Measurements from ENCODE around the gene MUC5B. TPM values are rescaled to one million over a fixed set of nuclear protein-coding genes. Genes with fewer than 3 reads are reported as not detected.

MUC5B gene
- total RNA-seq, 1 experiment from 2014 or later: 3.4 TPM

GRCh38 chr11:1251236-1251770 lies 28.4 kb downstream of the MUC5B start:
- H3K36me3 Mint-ChIP-seq (ENCODE audit: insufficient read depth, unreplicated experiment): peaks cover 19% of the 10 kb centered on the region
- no peak overlapping the region for H3K27ac Mint-ChIP-seq (ENCODE audit: unreplicated experiment)
- CTCF ChIA-PET: no interaction called here
- no peaks in the 10 kb centered on the region for H3K27me3 Mint-ChIP-seq (ENCODE audit: unreplicated experiment)
- BruUV-seq (replicated peaks): no TSS peak
- TF ChIP-seq, protein P1, sequence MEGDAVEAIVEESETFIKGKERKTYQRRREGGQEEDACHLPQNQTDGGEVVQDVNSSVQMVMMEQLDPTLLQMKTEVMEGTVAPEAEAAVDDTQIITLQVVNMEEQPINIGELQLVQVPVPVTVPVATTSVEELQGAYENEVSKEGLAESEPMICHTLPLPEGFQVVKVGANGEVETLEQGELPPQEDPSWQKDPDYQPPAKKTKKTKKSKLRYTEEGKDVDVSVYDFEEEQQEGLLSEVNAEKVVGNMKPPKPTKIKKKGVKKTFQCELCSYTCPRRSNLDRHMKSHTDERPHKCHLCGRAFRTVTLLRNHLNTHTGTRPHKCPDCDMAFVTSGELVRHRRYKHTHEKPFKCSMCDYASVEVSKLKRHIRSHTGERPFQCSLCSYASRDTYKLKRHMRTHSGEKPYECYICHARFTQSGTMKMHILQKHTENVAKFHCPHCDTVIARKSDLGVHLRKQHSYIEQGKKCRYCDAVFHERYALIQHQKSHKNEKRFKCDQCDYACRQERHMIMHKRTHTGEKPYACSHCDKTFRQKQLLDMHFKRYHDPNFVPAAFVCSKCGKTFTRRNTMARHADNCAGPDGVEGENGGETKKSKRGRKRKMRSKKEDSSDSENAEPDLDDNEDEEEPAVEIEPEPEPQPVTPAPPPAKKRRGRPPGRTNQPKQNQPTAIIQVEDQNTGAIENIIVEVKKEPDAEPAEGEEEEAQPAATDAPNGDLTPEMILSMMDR (IDR thresholded peaks at IDR 0.05; ENCODE audit: unreplicated experiment): no peak
- H3K4me3 Mint-ChIP-seq (ENCODE audit: low read depth, unreplicated experiment): no peak overlapping the region
- intact Hi-C loops (cut with micrococcal nuclease; ENCODE audit: unreplicated experiment): no loop called here
- peaks cover 2% of the 10 kb centered on the region for H3K9me3 Mint-ChIP-seq (ENCODE audit: low read depth, unreplicated experiment)
- no peak for DNase-seq
- H3K4me1 Mint-ChIP-seq (ENCODE audit: low read depth, unreplicated experiment): no peaks in the 10 kb centered on the region

DNA sequence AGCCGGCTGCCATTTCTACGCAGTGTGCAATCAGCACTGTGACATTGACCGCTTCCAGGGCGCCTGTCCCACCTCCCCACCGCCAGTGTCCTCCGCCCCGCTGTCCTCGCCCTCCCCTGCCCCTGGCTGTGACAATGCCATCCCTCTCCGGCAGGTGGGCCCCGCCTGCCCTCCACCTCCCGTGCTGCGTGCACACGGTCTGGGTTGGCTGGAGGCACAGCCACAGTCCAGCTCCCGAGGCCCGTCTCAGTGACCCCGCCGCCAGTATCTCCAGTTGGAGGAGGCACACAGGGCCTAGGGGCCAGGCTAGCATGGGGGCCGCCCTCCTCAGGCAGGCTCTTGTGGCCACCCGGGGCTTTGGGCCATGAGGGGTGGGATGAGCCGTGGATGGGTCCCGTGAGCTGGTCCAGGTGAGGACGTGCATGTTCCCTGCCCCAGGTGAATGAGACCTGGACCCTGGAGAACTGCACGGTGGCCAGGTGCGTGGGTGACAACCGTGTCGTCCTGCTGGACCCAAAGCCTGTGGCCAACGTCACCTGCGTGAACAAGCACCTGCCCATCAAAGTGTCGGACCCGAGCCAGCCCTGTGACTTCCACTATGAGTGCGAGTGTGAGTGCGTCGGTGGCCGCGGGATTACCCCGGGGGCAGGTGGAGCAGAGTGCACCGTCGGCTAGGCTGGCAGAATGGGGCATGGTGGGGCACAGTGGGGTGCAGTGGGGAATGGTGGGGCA lies 29.7 kb downstream of the MUC5B start:
- Mint-ChIP-seq H3K36me3 (ENCODE audit: insufficient read depth, unreplicated experiment) (peaks cover 19% of the 10 kb centered on the region), H3K4me3 (ENCODE audit: low read depth, unreplicated experiment) (no peak overlapping the region), H3K27me3 (ENCODE audit: unreplicated experiment) (no peaks in the 10 kb centered on the region), H3K27ac (ENCODE audit: unreplicated experiment) (no peak overlapping the region), H3K9me3 (ENCODE audit: low read depth, unreplicated experiment) (peaks cover 2% of the 10 kb centered on the region), H3K4me1 (ENCODE audit: low read depth, unreplicated experiment) (no peaks in the 10 kb centered on the region)
- intact Hi-C loops (cut with micrococcal nuclease; ENCODE audit: unreplicated experiment): no loop called here
- BruUV-seq (replicated peaks): no TSS peak
- TF ChIP-seq, protein P1 (IDR thresholded peaks at IDR 0.05; ENCODE audit: unreplicated experiment): no peak
- no peak for DNase-seq
- CTCF ChIA-PET: interaction anchor here (0.6 to 1.0 kb wide), 2 partner anchors 10 to 47 kb away, joined by 3 to 4 read pairs; no protein-coding TSS in a partner anchor

DNA sequence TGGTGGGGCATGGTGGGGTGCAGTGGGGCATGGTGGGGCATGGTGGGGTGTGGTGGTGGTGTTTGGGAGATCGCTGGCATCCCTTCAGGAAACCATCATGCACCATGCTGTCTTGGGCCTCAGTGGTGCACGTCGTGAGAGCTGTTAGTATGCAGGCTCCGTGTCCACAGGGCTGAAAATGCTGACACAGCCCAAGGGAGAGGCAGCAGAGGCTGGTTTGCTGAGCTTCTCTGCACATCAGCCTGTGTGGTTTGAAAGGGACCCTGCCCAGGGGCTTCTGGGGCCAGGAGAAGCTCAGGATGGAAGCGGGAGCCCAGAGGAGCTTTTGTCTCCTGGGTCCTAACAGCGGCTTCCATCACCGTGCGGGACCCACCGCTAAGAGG lies 30.2 kb downstream of the MUC5B start:
- intact Hi-C loops (cut with micrococcal nuclease; ENCODE audit: unreplicated experiment): no loop called here
- no peak for DNase-seq
- peaks cover 19% of the 10 kb centered on the region for H3K36me3 Mint-ChIP-seq (ENCODE audit: insufficient read depth, unreplicated experiment)
- H3K4me3 Mint-ChIP-seq (ENCODE audit: low read depth, unreplicated experiment): no peak overlapping the region
- H3K4me1 Mint-ChIP-seq (ENCODE audit: low read depth, unreplicated experiment): no peaks in the 10 kb centered on the region
- no TSS peak for BruUV-seq (replicated peaks)
- H3K9me3 Mint-ChIP-seq (ENCODE audit: low read depth, unreplicated experiment): peaks cover 2% of the 10 kb centered on the region
- CTCF ChIA-PET: interaction anchor here (0.6 to 1.0 kb wide), 2 partner anchors 11 to 47 kb away, joined by 3 to 4 read pairs; no protein-coding TSS in a partner anchor
- no peaks in the 10 kb centered on the region for H3K27me3 Mint-ChIP-seq (ENCODE audit: unreplicated experiment)
- TF ChIP-seq, protein P1 (IDR thresholded peaks at IDR 0.05; ENCODE audit: unreplicated experiment): no peak
- H3K27ac Mint-ChIP-seq (ENCODE audit: unreplicated experiment): no peak overlapping the region

- no peaks in the 10 kb centered on the region for H3K4me1 Mint-ChIP-seq (ENCODE audit: low read depth, unreplicated experiment)
- intact Hi-C loops (cut with micrococcal nuclease; ENCODE audit: unreplicated experiment): no loop called here
- BruUV-seq (replicated peaks): no TSS peak
- DNase-seq: no peak
- no peaks in the 10 kb centered on the region for H3K27me3 Mint-ChIP-seq (ENCODE audit: unreplicated experiment)
- no peak overlapping the region for H3K4me3 Mint-ChIP-seq (ENCODE audit: low read depth, unreplicated experiment)
- H3K9me3 Mint-ChIP-seq (ENCODE audit: low read depth, unreplicated experiment): peaks cover 2% of the 10 kb centered on the region
- TF ChIP-seq, protein P1 (IDR thresholded peaks at IDR 0.05; ENCODE audit: unreplicated experiment): no peak
- H3K27ac Mint-ChIP-seq (ENCODE audit: unreplicated experiment): no peak overlapping the region
- peaks cover 19% of the 10 kb centered on the region for H3K36me3 Mint-ChIP-seq (ENCODE audit: insufficient read depth, unreplicated experiment)
- CTCF ChIA-PET: no interaction called here
Measured at GRCh38 chr11:1254086-1254648, 31.3 kb downstream of the MUC5B start.
